Measurements from ENCODE around the gene TRIM50. TPM values are rescaled to one million over a fixed set of nuclear protein-coding genes. Genes with fewer than 3 reads are reported as not detected.
A peak's percentile ranks its signal among the peaks of the same experiment; 100 is the strongest.

The TRIM50 gene
- total and polyA plus RNA-seq, 2 of the 4 experiments (the other 2 are of a cell fraction) = not detected

- intact Hi-C loops (cut with micrococcal nuclease) (no loop called here), in situ Hi-C loops (cut with MboI; ENCODE audit: low sequenced_read_pairs) (no loop called here), dilution Hi-C loops (cut with HindIII; ENCODE audit: low sequenced_read_pairs, unreplicated experiment) (no loop called here)
- H3K36me3 ChIP-seq (ENCODE audit: control insufficient read depth, insufficient read depth, low read length) = no peaks in the 10 kb centered on the region
- CTCF ChIA-PET = interaction anchor here (1.7 kb wide), 1 partner anchor 12 kb away, joined by 4 read pairs; no protein-coding TSS in a partner anchor
- WGBS, 2 experiments (ENCODE audit: extremely low coverage in 2 of 2, insufficient read length in 1 of 2) = no CpG with 5 or more reads among the region's 6 CpGs
- no peak overlapping the region for H2AK9ac ChIP-seq (replicated peaks; ENCODE audit: low read depth, low read length, poor library complexity)
- DNase-seq = no peak
- no peak overlapping the region for H2BK120ac ChIP-seq (ENCODE audit: low read depth, low read length)
- H3K4me2 ChIP-seq (ENCODE audit: low read depth, low read length) = no peak overlapping the region
- H3K9me1 ChIP-seq (ENCODE audit: insufficient read depth, low read length) = no peaks in the 10 kb centered on the region; the same call in 1 of the 2 replicates
- no peaks in the 10 kb centered on the region for H3K9me3 ChIP-seq (ENCODE audit: control insufficient read depth, insufficient read depth, low read length)
- ATAC-seq (ENCODE audit: low read depth) = no peak
- H3K27me3 ChIP-seq (ENCODE audit: control insufficient read depth, insufficient read depth, low read length) = peaks cover 20% of the 10 kb centered on the region
- H3K56ac ChIP-seq (ENCODE audit: extremely low read depth, insufficient read depth, low read length) = no peak overlapping the region
- H4K8ac ChIP-seq (ENCODE audit: low read depth in 2 of 2, low read length in 2 of 2) = no peak overlapping the region
- H3K27ac ChIP-seq (ENCODE audit: insufficient read depth, low read length) = no peak overlapping the region
- H2BK5ac ChIP-seq (ENCODE audit: low read depth, low read length, poor library complexity, severe bottlenecking) = no peak overlapping the region
- H3K79me1 ChIP-seq (ENCODE audit: low read depth in 1 of 2, low read length in 2 of 2) = no peaks in the 10 kb centered on the region
- H3K23ac ChIP-seq (ENCODE audit: low read depth, low read length) = no peak overlapping the region
- no peaks in the 10 kb centered on the region for H3K4me1 ChIP-seq (ENCODE audit: control insufficient read depth, insufficient read depth, low read length)
- TF ChIP-seq CTCF (conservative IDR thresholded peaks at IDR 0.05; ENCODE audit: low read depth, low read length) (no peak; the same call in 1 of the 2 replicates), POLR2A (IDR thresholded peaks at IDR 0.05; ENCODE audit: low read depth, low read length) (no peak)
- peak overlapping the region; percentile 26 for H2AFZ ChIP-seq (replicated peaks; ENCODE audit: low read length, poor library complexity)
- H3K18ac ChIP-seq (ENCODE audit: low read depth, low read length) = no peak overlapping the region
- H2BK15ac ChIP-seq (ENCODE audit: low read depth, low read length) = no peak overlapping the region
- no peak overlapping the region for H2AK5ac ChIP-seq (ENCODE audit: low read depth, low read length)
- H3K4ac ChIP-seq (ENCODE audit: low read depth, low read length) = no peak overlapping the region
- no peak overlapping the region for H4K5ac ChIP-seq (ENCODE audit: low read depth, low read length)
- H4K20me1 ChIP-seq (ENCODE audit: insufficient read depth, low read length) = no peaks in the 10 kb centered on the region
- H2BK20ac ChIP-seq (ENCODE audit: low read depth, low read length) = no peak overlapping the region
- no TSS peak for BruUV-seq (replicated peaks)
- no peak overlapping the region for H4K91ac ChIP-seq (ENCODE audit: insufficient read depth, low read depth, low read length)
- no peak overlapping the region for H3K14ac ChIP-seq (replicated peaks; ENCODE audit: low read depth, low read length)
- H3K4me3 ChIP-seq (ENCODE audit: insufficient read depth, low read depth, low read length) = no peak overlapping the region
- H3K9ac ChIP-seq (ENCODE audit: low read depth, low read length) = no peak overlapping the region
- POLR2A ChIA-PET (ENCODE audit: unreplicated experiment) = no interaction called here
Observed at GRCh38 chr7:73330772-73331171, 2.9 kb upstream of the TRIM50 start.
